GM21528 (cell line): ENCODE results near the gene FGD1.

Experiments used
- ATAC-seq: cut with Tn5 transposase; IDR thresholded peaks from one replicate; pipeline ENCODE4 v1.9.1; 2021; ENCODE audit warnings: mild to moderate bottlenecking, moderate library complexity; ENCODE audit not compliant: unreplicated experiment, low FRiP score

Gene FGD1

GRCh38 chrX:54411732-54412131, 84.3 kb downstream of the FGD1 start:
- no peak for ATAC-seq

- no peak for ATAC-seq
Observed at GRCh38 chrX:54407266-54407665, 88.8 kb downstream of the FGD1 start.

GRCh38 chrX:54397113-54397512, 98.9 kb downstream of the FGD1 start:
- no peak for ATAC-seq
